Right lobe of liver (tissue), 4 donors: ENCODE data around the gene ATP6V1C2.

ENCODE experiments used
- POLR2A ChIP-seq: fragments of 450-650 bp; IDR thresholded peaks from one replicate; pipeline ENCODE4 v1.6.1; 2017; ENCODE audit warnings: antibody characterized with exemption, mild to moderate bottlenecking
- TF ChIP-seq, protein P1 (sequence below), 4 donors: fragments of 200-600 bp in 3 of 4; fragments of 450-650 bp in 1 of 4; IDR thresholded peaks; one replicate each; pipeline versions ENCODE4 v1.5.1 to v1.8.0; 2016 to 2022; ENCODE audit warnings: antibody characterized with exemption in 4 of 4, mild to moderate bottlenecking in 2 of 4
- donor health status: DM: no; HTN: no; CAD: no.
- donor health status: DM: no; HTN: no; CAD: no.
- donor health status: DM: no; HTN: yes; CAD: no.

DNA sequence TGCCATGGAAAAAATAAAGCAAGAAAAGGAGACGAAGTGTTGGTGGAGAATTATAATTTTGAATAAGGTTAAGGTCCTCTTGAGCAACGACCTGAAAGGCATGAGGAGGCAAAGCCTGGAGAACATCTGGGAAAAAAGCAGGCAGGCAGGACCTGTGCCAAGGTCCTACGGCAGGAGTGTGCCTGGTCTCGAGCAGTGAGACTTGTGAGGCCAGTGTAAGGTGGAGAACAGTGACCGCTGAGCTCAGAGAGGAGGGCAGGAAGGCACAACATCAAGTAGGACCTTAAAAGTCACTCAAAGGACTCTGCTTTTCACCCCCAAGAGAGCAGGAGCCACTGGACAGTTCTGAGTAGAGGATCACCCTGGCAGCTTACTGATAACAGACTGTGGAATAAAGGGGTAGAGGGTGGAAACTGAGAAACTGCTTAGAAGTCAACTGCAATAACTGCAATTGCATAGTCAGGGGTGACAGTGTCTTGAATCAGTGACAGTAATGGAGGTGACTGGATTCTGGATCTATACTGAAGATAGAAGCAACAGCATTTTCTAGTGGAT lies 35.2 kb upstream of the ATP6V1C2 start:
- TF ChIP-seq, protein P1, sequence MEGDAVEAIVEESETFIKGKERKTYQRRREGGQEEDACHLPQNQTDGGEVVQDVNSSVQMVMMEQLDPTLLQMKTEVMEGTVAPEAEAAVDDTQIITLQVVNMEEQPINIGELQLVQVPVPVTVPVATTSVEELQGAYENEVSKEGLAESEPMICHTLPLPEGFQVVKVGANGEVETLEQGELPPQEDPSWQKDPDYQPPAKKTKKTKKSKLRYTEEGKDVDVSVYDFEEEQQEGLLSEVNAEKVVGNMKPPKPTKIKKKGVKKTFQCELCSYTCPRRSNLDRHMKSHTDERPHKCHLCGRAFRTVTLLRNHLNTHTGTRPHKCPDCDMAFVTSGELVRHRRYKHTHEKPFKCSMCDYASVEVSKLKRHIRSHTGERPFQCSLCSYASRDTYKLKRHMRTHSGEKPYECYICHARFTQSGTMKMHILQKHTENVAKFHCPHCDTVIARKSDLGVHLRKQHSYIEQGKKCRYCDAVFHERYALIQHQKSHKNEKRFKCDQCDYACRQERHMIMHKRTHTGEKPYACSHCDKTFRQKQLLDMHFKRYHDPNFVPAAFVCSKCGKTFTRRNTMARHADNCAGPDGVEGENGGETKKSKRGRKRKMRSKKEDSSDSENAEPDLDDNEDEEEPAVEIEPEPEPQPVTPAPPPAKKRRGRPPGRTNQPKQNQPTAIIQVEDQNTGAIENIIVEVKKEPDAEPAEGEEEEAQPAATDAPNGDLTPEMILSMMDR (IDR thresholded peaks at IDR 0.05) = no peak
- no peak for TF ChIP-seq POLR2A
